Activated CD4-positive, alpha-beta T cell treated with anti-CD3 and anti-CD28 coated beads for 48 hours (primary cell): ENCODE data around the gene SHF.

Experiments used
- DNase-seq: peaks from one replicate; pipeline ENCODE4 v3.0.0-alpha.2; 2020

SHF gene

GRCh38 chr15:45122719-45123118 is 65.0 kb downstream of the SHF start:
- no peak for DNase-seq

GRCh38 chr15:45121706-45122417 is 65.9 kb downstream of the SHF start:
- no peak for DNase-seq

GRCh38 chr15:45121020-45121419 is 66.7 kb downstream of the SHF start:
- no peak for DNase-seq

- DNase-seq, result no peak
These were observed 67.4 kb downstream of the SHF start for GRCh38 chr15:45120081-45120972.

GRCh38 chr15:45118996-45119395 is 68.8 kb downstream of the SHF start:
- no peak for DNase-seq

- peak; percentile 91 for DNase-seq
These were observed 69.6 kb downstream of the SHF start for GRCh38 chr15:45118131-45118588.

GRCh38 chr15:45117308-45118130 is 70.2 kb downstream of the SHF start:
- DNase-seq, result no peak
